ENCODE data around the gene PRSS2. TPM values are rescaled to one million over a fixed set of nuclear protein-coding genes. Genes with fewer than 3 reads are reported as not detected.

Gene PRSS2
- total RNA-seq, 2 donors from 2014 or later = 105 TPM; not detected in 1

DNA sequence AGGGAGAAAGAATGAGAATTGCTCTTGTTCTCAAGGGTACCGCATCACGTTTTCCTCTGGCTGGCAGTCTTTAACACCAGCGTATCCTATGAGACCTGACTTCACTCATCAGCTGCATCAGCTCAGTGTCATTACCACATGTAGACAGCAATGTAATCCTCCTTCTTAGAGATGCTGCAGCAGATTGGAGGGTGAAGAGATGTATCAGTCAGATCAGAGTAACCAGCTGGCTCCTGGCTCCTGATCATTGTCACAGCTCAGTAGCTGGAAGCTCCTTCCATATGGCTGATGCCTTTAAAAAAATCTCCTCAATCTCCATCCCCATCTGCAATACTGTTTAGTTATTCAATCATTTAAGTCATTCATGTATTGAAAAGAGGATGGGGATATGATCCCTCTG lies 44.4 kb downstream of the PRSS2 start:
- no peaks in the 10 kb centered on the region for H3K27me3 ChIP-seq
- no peak for DNase-seq
- no peaks in the 10 kb centered on the region for H3K4me1 ChIP-seq
- no peak overlapping the region for H3K4me3 ChIP-seq
- no peak overlapping the region for H3K9ac ChIP-seq (ENCODE audit: low read depth in 2 of 2, low read length in 2 of 2)
- intact Hi-C loops (cut with DNase I) = no loop called here
- no peak overlapping the region for H3K27ac ChIP-seq
- no peaks in the 10 kb centered on the region for H3K9me3 ChIP-seq
- H3K36me3 ChIP-seq = no peaks in the 10 kb centered on the region
- TF ChIP-seq, protein P1, sequence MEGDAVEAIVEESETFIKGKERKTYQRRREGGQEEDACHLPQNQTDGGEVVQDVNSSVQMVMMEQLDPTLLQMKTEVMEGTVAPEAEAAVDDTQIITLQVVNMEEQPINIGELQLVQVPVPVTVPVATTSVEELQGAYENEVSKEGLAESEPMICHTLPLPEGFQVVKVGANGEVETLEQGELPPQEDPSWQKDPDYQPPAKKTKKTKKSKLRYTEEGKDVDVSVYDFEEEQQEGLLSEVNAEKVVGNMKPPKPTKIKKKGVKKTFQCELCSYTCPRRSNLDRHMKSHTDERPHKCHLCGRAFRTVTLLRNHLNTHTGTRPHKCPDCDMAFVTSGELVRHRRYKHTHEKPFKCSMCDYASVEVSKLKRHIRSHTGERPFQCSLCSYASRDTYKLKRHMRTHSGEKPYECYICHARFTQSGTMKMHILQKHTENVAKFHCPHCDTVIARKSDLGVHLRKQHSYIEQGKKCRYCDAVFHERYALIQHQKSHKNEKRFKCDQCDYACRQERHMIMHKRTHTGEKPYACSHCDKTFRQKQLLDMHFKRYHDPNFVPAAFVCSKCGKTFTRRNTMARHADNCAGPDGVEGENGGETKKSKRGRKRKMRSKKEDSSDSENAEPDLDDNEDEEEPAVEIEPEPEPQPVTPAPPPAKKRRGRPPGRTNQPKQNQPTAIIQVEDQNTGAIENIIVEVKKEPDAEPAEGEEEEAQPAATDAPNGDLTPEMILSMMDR (IDR thresholded peaks at IDR 0.05) = no peak

GRCh38 chr7:142817506-142817905 lies 46.7 kb downstream of the PRSS2 start:
- Histone ChIP-seq H3K4me3 (no peak overlapping the region), H3K9me3 (no peaks in the 10 kb centered on the region), H3K4me1 (no peaks in the 10 kb centered on the region), H3K36me3 (no peaks in the 10 kb centered on the region), H3K9ac (ENCODE audit: low read depth in 2 of 2, low read length in 2 of 2) (no peak overlapping the region), H3K27me3 (no peaks in the 10 kb centered on the region), H3K27ac (no peak overlapping the region)
- TF ChIP-seq, protein P1 (IDR thresholded peaks at IDR 0.05) = no peak
- intact Hi-C loops (cut with DNase I) = no loop called here
- DNase-seq = no peak

DNA sequence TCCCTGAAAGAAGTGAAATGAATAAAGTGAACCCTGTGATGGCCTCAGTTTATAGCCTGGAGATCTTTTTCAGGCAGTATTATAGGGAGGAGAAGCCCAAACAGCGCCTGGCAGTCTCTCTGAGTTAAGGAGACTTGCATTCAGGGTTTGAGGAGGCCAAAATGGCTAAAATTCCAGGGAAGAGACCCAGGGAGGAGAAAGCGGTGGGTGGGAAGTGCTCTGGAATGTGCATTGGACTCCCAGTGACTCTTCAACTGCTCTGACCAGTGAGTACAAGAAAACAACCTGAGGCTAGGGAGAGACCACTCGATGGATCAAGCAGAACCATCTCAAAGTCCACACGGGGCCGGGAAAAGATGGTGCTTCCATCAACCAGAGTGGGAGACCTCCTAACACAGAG lies 48.8 kb downstream of the PRSS2 start:
- intact Hi-C loops (cut with DNase I) = no loop called here
- H3K36me3 ChIP-seq = no peaks in the 10 kb centered on the region
- TF ChIP-seq, protein P1 (IDR thresholded peaks at IDR 0.05) = no peak
- no peaks in the 10 kb centered on the region for H3K27me3 ChIP-seq
- no peak overlapping the region for H3K4me3 ChIP-seq
- no peak for DNase-seq
- H3K4me1 ChIP-seq = no peaks in the 10 kb centered on the region
- no peak overlapping the region for H3K27ac ChIP-seq
- no peaks in the 10 kb centered on the region for H3K9me3 ChIP-seq
- no peak overlapping the region for H3K9ac ChIP-seq (ENCODE audit: low read depth in 2 of 2, low read length in 2 of 2)

GRCh38 chr7:142822714-142823113 lies 51.9 kb downstream of the PRSS2 start:
- Histone ChIP-seq H3K9ac (ENCODE audit: low read depth in 2 of 2, low read length in 2 of 2) (no peak overlapping the region), H3K4me3 (no peak overlapping the region), H3K36me3 (no peaks in the 10 kb centered on the region), H3K9me3 (no peaks in the 10 kb centered on the region), H3K27ac (no peak overlapping the region), H3K4me1 (no peaks in the 10 kb centered on the region), H3K27me3 (no peaks in the 10 kb centered on the region)
- intact Hi-C loops (cut with DNase I) = no loop called here
- no peak for DNase-seq
- TF ChIP-seq, protein P1 (IDR thresholded peaks at IDR 0.05) = no peak

Other genes starting within 250 kb of the PRSS2 start
- 10 to 100 TPM in 1 of 2 donors, not detected in 1; 41.2 TPM for gene PRSS1, start 21.5 kb upstream of the PRSS2 start, total RNA-seq
- gene EPHB6, start 84.1 kb downstream of the PRSS2 start, total RNA-seq = 1 to 10 TPM; 1.5 to 2.3 TPM
- gene TRPV6, start 114.8 kb downstream of the PRSS2 start, total RNA-seq = under 1 TPM; 0.05 to 0.61 TPM
- gene TRPV5, start 162.8 kb downstream of the PRSS2 start, total RNA-seq = not detected
- gene LLCFC1, start 168.5 kb downstream of the PRSS2 start, total RNA-seq = not detected
- gene KEL, start 191.4 kb downstream of the PRSS2 start, total RNA-seq = under 1 TPM in 1 of 2 donors, not detected in 1; 0.77 TPM

Measured in colonic mucosa (tissue), 4 donors.